ENCODE data around the gene POLR1G.

GRCh38 chr19:45456500-45456815, 50.0 kb downstream of the POLR1G start:
- TF ChIP-seq, protein P1, sequence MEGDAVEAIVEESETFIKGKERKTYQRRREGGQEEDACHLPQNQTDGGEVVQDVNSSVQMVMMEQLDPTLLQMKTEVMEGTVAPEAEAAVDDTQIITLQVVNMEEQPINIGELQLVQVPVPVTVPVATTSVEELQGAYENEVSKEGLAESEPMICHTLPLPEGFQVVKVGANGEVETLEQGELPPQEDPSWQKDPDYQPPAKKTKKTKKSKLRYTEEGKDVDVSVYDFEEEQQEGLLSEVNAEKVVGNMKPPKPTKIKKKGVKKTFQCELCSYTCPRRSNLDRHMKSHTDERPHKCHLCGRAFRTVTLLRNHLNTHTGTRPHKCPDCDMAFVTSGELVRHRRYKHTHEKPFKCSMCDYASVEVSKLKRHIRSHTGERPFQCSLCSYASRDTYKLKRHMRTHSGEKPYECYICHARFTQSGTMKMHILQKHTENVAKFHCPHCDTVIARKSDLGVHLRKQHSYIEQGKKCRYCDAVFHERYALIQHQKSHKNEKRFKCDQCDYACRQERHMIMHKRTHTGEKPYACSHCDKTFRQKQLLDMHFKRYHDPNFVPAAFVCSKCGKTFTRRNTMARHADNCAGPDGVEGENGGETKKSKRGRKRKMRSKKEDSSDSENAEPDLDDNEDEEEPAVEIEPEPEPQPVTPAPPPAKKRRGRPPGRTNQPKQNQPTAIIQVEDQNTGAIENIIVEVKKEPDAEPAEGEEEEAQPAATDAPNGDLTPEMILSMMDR (conservative IDR thresholded peaks at IDR 0.05), result no peak
- no peak for TF ChIP-seq ZFX (IDR thresholded peaks at IDR 0.05)

Data from C4-2B (cell line).